SK-N-SH (cell line): Measurements from ENCODE around the gene SPEG. TPM values are rescaled to one million over a fixed set of nuclear protein-coding genes. Genes with fewer than 3 reads are reported as not detected.

Experiments used
- CTCF ChIA-PET: fragments of 300-600, 350-600 bp; formaldehyde crosslinking; extraction: SDS; loops from one replicate; lab custom pipeline; 2021; lab: Yijun Ruan, JAX
- POLR2A ChIA-PET: fragments of 350-600 bp; sonication (Branson Sonifier 250); formaldehyde crosslinking; extraction: SDS; loops from one replicate; lab custom pipeline; 2020; ENCODE audit warnings: antibody characterized with exemption, inconsistent platforms; lab: Yijun Ruan, JAX
- DNase-seq: peaks from one replicate; pipeline ENCODE4 v3.0.0; 2012
- H2AFZ ChIP-seq: fragments of 200-600 bp; sonication (generic); 2 replicates; pipeline ENCODE4 v1.8.1; 2016; ENCODE audit warnings: antibody characterized with exemption, mild to moderate bottlenecking, low read depth
- H3F3A ChIP-seq: fragments of 200-600 bp; sonication (generic); replicated peaks from 2 replicates; pipeline ENCODE3; 2016; ENCODE audit warnings: antibody characterized with exemption, mild to moderate bottlenecking; ENCODE audit not compliant: insufficient read depth
- H3K27ac ChIP-seq, 2 experiments: fragments of 200-500 bp in 1 of 2; fragments of 200-600 bp in 1 of 2; sonication (Bioruptor generic) in 1 of 2; sonication (generic), shearing (Covaris generic) in 1 of 2; 2 replicates each; pipeline versions ENCODE4 v1.5.1 to v1.6.1; 2014 to 2016; ENCODE audit warnings: low read depth in 2 of 2, inconsistent platforms in 1 of 2, low read length in 1 of 2, mild to moderate bottlenecking in 1 of 2, mixed read lengths in 1 of 2
- H3K27me3 ChIP-seq: fragments of 200-600 bp; sonication (generic), shearing (Covaris generic); 2 replicates; pipeline ENCODE4 v1.6.1; 2016; ENCODE audit warnings: mixed run types; ENCODE audit not compliant: insufficient read depth
- H3K36me3 ChIP-seq, 2 experiments: fragments of 200-500 bp in 1 of 2; fragments of 200-600 bp in 1 of 2; sonication (Bioruptor generic) in 1 of 2; sonication (generic) in 1 of 2; replicated peaks in 1 of 2; 2 replicates each; pipeline versions ENCODE3 to v1.5.1; 2014 to 2016; ENCODE audit warnings: low read length in 1 of 2, mild to moderate bottlenecking in 1 of 2; ENCODE audit not compliant: insufficient read depth in 2 of 2, control insufficient read depth in 1 of 2
- H3K4me1 ChIP-seq, 2 experiments: fragments of 200-500 bp in 1 of 2; fragments of 200-600 bp in 1 of 2; sonication (Bioruptor generic) in 1 of 2; sonication (generic), shearing (Covaris generic) in 1 of 2; 2 replicates each; pipeline versions ENCODE4 v1.5.1 to v1.6.1; 2014 to 2016; ENCODE audit warnings: low read depth in 1 of 2, low read length in 1 of 2, mixed run types in 1 of 2; ENCODE audit not compliant: insufficient read depth in 2 of 2, control insufficient read depth in 1 of 2
- H3K4me2 ChIP-seq: fragments of 200-600 bp; sonication (generic), shearing (Covaris generic); 2 replicates; pipeline ENCODE4 v1.6.1; 2017; ENCODE audit warnings: mixed run types
- H3K4me3 ChIP-seq, 2 experiments: fragments of 200-500 bp in 1 of 2; fragments of 200-600 bp in 1 of 2; sonication (Bioruptor generic) in 1 of 2; sonication (generic), shearing (Covaris generic) in 1 of 2; 2 replicates each; pipeline versions ENCODE4 v1.5.1 to v1.8.1; 2014 to 2016; ENCODE audit warnings: low read depth in 2 of 2, inconsistent platforms in 1 of 2, low read length in 1 of 2, mild to moderate bottlenecking in 1 of 2, mixed read lengths in 1 of 2, moderate library complexity in 1 of 2
- H3K79me2 ChIP-seq: fragments of 200-600 bp; sonication (generic); 2 replicates; pipeline ENCODE4 v1.8.1; 2017; ENCODE audit warnings: mild to moderate bottlenecking; ENCODE audit not compliant: insufficient read depth
- H3K9ac ChIP-seq: fragments of 200-600 bp; sonication (generic); 2 replicates; pipeline ENCODE4 v1.6.1; 2017; ENCODE audit warnings: mixed run types
- H3K9me2 ChIP-seq: fragments of 200-600 bp; sonication (generic); 2 replicates; pipeline ENCODE4 v1.6.1; 2017; ENCODE audit warnings: mixed run types
- H3K9me3 ChIP-seq: fragments of 200-600 bp; sonication (generic); 2 replicates; pipeline ENCODE4 v1.6.1; 2017; ENCODE audit warnings: mixed run types, mild to moderate bottlenecking, moderate library complexity
- H4K20me1 ChIP-seq: fragments of 200-600 bp; sonication (generic); 2 replicates; pipeline ENCODE4 v1.6.1; 2017; ENCODE audit warnings: mild to moderate bottlenecking, mixed run types; ENCODE audit not compliant: insufficient read depth
- EZH2phosphoT487 ChIP-seq: fragments of 200-600 bp; sonication (generic); IDR thresholded peaks from 2 replicates; pipeline ENCODE4 v1.6.1; 2017; ENCODE audit warnings: low read depth, mixed run types, mild to moderate bottlenecking, antibody characterized with exemption, moderate library complexity, borderline replicate concordance
- FOXJ3 ChIP-seq: sonication (generic); formaldehyde crosslinking; IDR thresholded peaks from 2 replicates; pipeline ENCODE4 v1.5.1; 2020; ENCODE audit warnings: mild to moderate bottlenecking, missing genetic modification reagents
- FOXM1 ChIP-seq: IDR thresholded peaks from 2 replicates; pipeline ENCODE4 v1.4.0; 2012; ENCODE audit warnings: low read depth, mild to moderate bottlenecking
- GABPA ChIP-seq: IDR thresholded peaks from 2 replicates; pipeline ENCODE4 v1.4.0; 2012; ENCODE audit warnings: low read depth, mild to moderate bottlenecking
- IRF3 ChIP-seq: fragments of 150-350 bp; IDR thresholded peaks from 2 replicates; pipeline ENCODE4 v1.6.1; 2016; ENCODE audit warnings: mild to moderate bottlenecking, low read depth, low read length
- JUND ChIP-seq: IDR thresholded peaks from 2 replicates; pipeline ENCODE4 v1.4.0; 2012
- MAX ChIP-seq: IDR thresholded peaks from 2 replicates; pipeline ENCODE4 v1.4.0; 2012; ENCODE audit warnings: low read depth
- MXI1 ChIP-seq: IDR thresholded peaks from 2 replicates; pipeline ENCODE4 v1.6.1; 2012; ENCODE audit warnings: mild to moderate bottlenecking, low read depth, low read length, improper control_type of control experiment
- POLR2AphosphoS5 ChIP-seq: IDR thresholded peaks from 2 replicates; pipeline ENCODE4 v1.6.1; 2012; ENCODE audit warnings: low read depth, low read length
- RCOR1 ChIP-seq: fragments of 150-350 bp; IDR thresholded peaks from 2 replicates; pipeline ENCODE4 v1.6.1; 2017; ENCODE audit warnings: antibody characterized with exemption, low read length
- RXRA ChIP-seq: IDR thresholded peaks from 2 replicates; pipeline ENCODE4 v1.4.0; 2012; ENCODE audit warnings: low read depth, mild to moderate bottlenecking, borderline replicate concordance
- SMC3 ChIP-seq: IDR thresholded peaks from 2 replicates; pipeline ENCODE4 v1.6.1; 2012; ENCODE audit warnings: low read depth, low read length, improper control_type of control experiment
- TAF1 ChIP-seq: IDR thresholded peaks from 2 replicates; pipeline ENCODE4 v1.6.1; 2012; ENCODE audit warnings: low read depth, mild to moderate bottlenecking, low read length, moderate library complexity, borderline replicate concordance
- WGBS: methylation state at CpG from one replicate; pipeline ENCODE4 v1.1.6; 2017; ENCODE audit warnings: low lambda C conversion rate; 5-methylcytosine and 5-hydroxymethylcytosine counted together
- polyA plus RNA-seq, 3 experiments: library from polyadenylated mRNA; depleted of rRNA; stranded (reverse); fragments of >200 nt; gene quantifications; 2 replicates each; pipeline ENCODE4 v1.2.3, GENCODE V29; 2012
- TF ChIP-seq, protein P1 (sequence below): IDR thresholded peaks from 2 replicates; pipeline ENCODE4; 2012

Gene SPEG
- polyA plus RNA-seq, 1 of the 3 experiments (the other 2 are of a cell fraction), result 107 TPM

DNA sequence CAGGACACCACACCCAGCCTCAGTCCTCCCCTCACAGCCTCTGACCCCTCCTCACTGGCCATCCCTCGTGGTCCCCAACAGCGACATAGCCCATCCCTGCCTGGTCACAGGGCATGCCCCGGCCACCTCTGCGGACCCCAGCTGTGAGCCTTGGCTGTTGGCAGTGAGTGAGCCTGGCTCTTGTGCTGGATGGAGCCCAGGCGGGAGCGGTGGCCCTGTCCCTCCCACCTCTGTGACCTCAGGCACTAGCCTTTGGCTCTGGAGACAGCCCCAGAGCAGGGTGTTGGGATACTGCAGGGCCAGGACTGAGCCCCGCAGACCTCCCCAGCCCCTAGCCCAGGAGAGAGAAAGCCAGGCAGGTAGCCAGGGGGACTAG lies 8.6 kb upstream of the SPEG start (continued):
- TF ChIP-seq TAF1 (no peak), EZH2phosphoT487 (no peak), GABPA (no peak), IRF3 (no peak), FOXJ3 (CRISPR knock-in tag) (no peak), RXRA (no peak), JUND (no peak), SMC3 (no peak)
- TF ChIP-seq, protein P1, sequence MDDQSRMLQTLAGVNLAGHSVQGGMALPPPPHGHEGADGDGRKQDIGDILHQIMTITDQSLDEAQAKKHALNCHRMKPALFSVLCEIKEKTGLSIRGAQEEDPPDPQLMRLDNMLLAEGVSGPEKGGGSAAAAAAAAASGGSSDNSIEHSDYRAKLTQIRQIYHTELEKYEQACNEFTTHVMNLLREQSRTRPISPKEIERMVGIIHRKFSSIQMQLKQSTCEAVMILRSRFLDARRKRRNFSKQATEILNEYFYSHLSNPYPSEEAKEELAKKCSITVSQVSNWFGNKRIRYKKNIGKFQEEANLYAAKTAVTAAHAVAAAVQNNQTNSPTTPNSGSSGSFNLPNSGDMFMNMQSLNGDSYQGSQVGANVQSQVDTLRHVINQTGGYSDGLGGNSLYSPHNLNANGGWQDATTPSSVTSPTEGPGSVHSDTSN, result no peak

- CTCF ChIA-PET, result interaction anchor here (5.6 kb wide), 1 partner anchor 23 kb away, joined by 36 read pairs; no protein-coding TSS in a partner anchor
- H3K27me3 ChIP-seq, result no peaks in the 10 kb centered on the region
- peaks cover 0 to 13% of the 10 kb centered on the region in 2 experiments; a peak in 1 of 4 replicates for H3K4me1 ChIP-seq
- H3K79me2 ChIP-seq, result no peaks in the 10 kb centered on the region
- no peaks in the 10 kb centered on the region for H3K36me3 ChIP-seq
- H3K4me3 ChIP-seq, result no peak overlapping the region
- TF ChIP-seq RCOR1 (no peak), MXI1 (no peak), FOXM1 (no peak), MAX (no peak)
- no peaks in the 10 kb centered on the region for H4K20me1 ChIP-seq
- H2AFZ ChIP-seq, result no peak overlapping the region
- WGBS, result 82% methylated on average over 6 of the region's 7 CpGs
- no peak overlapping the region for H3K4me2 ChIP-seq
- H3K9me2 ChIP-seq, result no peaks in the 10 kb centered on the region
- no peaks in the 10 kb centered on the region for H3K9me3 ChIP-seq
- no peak overlapping the region for H3K9ac ChIP-seq
- H3K27ac ChIP-seq, result no peak overlapping the region
- POLR2A ChIA-PET, result no interaction called here
- no peak for DNase-seq
- H3F3A ChIP-seq, result no peaks in the 10 kb centered on the region
Observed at GRCh38 chr2:219426534-219427136, 8.0 kb upstream of the SPEG start.

DNA sequence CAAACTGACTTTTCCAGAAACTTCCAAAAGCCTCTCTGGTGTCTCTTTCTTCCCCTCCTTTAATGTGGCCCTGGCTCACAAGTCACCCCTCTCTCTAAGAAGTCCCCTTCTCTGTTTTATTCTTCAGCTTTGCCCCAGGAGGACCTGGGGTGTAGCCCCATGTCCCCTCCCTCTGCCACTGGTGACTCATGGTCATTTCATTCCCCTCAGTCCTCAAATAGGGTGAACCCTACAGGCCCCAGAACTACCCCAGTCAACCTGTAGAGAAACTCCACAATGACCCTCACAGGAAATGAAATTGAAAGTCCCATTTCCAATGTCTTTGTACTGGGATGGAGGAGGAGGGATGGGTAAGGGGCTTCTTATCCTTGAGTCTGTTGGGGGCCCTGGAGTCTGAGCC lies 6.2 kb upstream of the SPEG start:
- TF ChIP-seq POLR2AphosphoS5 (no peak), IRF3 (no peak), JUND (no peak)
- TF ChIP-seq, all 33 proteins: peak for 0
- no peaks in the 10 kb centered on the region for H4K20me1 ChIP-seq
- H3K79me2 ChIP-seq, result no peaks in the 10 kb centered on the region
- ChIA-PET POLR2A (no interaction called here), CTCF (interaction anchor here (0.6 to 5.6 kb wide), 12 partner anchors 20 to 113 kb away, joined by 3 to 36 read pairs (median 4); no protein-coding TSS in a partner anchor)
- H3K36me3 ChIP-seq, result no peaks in the 10 kb centered on the region
- peaks cover 0 to 13% of the 10 kb centered on the region in 2 experiments; a peak in 1 of 4 replicates for H3K4me1 ChIP-seq
- no peaks in the 10 kb centered on the region for H3K27me3 ChIP-seq
- H3K9me2 ChIP-seq, result no peaks in the 10 kb centered on the region
- no peak for DNase-seq
- H3K4me2 ChIP-seq, result no peak overlapping the region
- H3K27ac ChIP-seq, result no peak overlapping the region
- no peak overlapping the region for H3K9ac ChIP-seq
- H2AFZ ChIP-seq, result peak overlapping the region; percentile 70; the same call in 1 of the 2 replicates
- H3F3A ChIP-seq, result no peaks in the 10 kb centered on the region
- H3K4me3 ChIP-seq, result no peak overlapping the region
- no peaks in the 10 kb centered on the region for H3K9me3 ChIP-seq
